Sigmoid colon (tissue), 4 donors: ENCODE data around the gene HEATR9.

Experiments
- EP300 ChIP-seq, 4 donors: sonication (generic); formaldehyde crosslinking; IDR thresholded peaks; one replicate each; pipeline ENCODE4 v1.6.1; 2017; ENCODE audit warnings: antibody characterized with exemption in 4 of 4
- POLR2AphosphoS5 ChIP-seq, 4 donors: sonication (generic); formaldehyde crosslinking; IDR thresholded peaks; one replicate each; pipeline ENCODE4 v1.6.1; 2017; ENCODE audit warnings: antibody characterized with exemption in 4 of 4
- TF ChIP-seq, protein P1 (sequence below), 4 experiments: fragments of 450-650 bp in 3 of 4; fragments of 200-600 bp in 1 of 4; IDR thresholded peaks; one replicate each; pipeline ENCODE4 v1.5.1; 2016 to 2019; ENCODE audit warnings: antibody characterized with exemption in 4 of 4, mild to moderate bottlenecking in 3 of 4, moderate library complexity in 2 of 4

DNA sequence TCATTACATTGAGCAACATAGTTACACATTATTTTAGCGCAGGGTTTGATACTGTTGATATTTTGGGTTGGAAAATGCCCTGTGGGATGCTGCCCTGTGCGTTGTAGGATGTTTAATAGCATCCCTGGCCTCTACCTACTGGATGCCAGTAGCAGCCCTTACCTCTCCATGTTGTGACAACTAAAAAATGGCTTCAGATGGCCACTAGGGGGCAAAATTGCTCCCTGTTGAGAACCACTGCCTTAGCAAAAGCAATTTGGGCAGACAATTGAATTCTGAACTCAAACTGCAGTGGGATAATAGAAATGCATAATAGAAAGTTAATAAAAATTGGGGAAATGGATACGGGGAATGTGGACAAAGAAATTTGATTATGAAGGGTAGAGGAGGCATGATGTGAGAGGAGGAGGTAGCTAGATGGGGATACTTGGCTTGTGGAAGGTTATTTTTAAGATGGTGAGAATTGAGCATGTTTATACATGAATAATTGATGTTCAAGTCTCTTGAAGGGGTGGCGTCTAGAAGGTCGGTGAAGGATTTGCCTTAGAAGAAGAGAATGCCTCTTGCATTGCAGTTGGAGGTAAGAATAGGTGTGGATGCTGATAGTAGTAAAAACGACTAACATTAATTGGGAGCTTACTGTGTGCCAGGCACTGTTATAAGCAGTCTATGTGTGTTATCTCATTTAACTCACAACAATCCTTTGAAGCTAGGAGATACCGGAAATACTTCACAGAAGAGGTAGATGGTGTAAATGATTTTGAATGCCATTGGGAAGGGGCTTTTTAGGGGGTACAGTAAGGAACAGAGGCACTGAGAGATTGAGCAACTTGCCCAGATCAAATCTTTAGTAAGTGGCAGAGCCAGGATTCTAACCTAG lies 19.0 kb downstream of the HEATR9 start:
- TF ChIP-seq EP300 (IDR thresholded peaks at IDR 0.05): no peak
- TF ChIP-seq, protein P1, sequence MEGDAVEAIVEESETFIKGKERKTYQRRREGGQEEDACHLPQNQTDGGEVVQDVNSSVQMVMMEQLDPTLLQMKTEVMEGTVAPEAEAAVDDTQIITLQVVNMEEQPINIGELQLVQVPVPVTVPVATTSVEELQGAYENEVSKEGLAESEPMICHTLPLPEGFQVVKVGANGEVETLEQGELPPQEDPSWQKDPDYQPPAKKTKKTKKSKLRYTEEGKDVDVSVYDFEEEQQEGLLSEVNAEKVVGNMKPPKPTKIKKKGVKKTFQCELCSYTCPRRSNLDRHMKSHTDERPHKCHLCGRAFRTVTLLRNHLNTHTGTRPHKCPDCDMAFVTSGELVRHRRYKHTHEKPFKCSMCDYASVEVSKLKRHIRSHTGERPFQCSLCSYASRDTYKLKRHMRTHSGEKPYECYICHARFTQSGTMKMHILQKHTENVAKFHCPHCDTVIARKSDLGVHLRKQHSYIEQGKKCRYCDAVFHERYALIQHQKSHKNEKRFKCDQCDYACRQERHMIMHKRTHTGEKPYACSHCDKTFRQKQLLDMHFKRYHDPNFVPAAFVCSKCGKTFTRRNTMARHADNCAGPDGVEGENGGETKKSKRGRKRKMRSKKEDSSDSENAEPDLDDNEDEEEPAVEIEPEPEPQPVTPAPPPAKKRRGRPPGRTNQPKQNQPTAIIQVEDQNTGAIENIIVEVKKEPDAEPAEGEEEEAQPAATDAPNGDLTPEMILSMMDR (IDR thresholded peaks at IDR 0.05): peak in 2 of 4 experiments; percentile 42 to 58
- TF ChIP-seq POLR2AphosphoS5 (IDR thresholded peaks at IDR 0.05): no peak
